Measurements from ENCODE around the gene PACS1.

PACS1 gene

GRCh38 chr11:66042227-66042995 lies 27.7 kb upstream of the PACS1 start:
- TF ChIP-seq CTCF (IDR thresholded peaks at IDR 0.05): no peak
- peaks cover 16% of the 10 kb centered on the region for H3K27me3 ChIP-seq

DNA sequence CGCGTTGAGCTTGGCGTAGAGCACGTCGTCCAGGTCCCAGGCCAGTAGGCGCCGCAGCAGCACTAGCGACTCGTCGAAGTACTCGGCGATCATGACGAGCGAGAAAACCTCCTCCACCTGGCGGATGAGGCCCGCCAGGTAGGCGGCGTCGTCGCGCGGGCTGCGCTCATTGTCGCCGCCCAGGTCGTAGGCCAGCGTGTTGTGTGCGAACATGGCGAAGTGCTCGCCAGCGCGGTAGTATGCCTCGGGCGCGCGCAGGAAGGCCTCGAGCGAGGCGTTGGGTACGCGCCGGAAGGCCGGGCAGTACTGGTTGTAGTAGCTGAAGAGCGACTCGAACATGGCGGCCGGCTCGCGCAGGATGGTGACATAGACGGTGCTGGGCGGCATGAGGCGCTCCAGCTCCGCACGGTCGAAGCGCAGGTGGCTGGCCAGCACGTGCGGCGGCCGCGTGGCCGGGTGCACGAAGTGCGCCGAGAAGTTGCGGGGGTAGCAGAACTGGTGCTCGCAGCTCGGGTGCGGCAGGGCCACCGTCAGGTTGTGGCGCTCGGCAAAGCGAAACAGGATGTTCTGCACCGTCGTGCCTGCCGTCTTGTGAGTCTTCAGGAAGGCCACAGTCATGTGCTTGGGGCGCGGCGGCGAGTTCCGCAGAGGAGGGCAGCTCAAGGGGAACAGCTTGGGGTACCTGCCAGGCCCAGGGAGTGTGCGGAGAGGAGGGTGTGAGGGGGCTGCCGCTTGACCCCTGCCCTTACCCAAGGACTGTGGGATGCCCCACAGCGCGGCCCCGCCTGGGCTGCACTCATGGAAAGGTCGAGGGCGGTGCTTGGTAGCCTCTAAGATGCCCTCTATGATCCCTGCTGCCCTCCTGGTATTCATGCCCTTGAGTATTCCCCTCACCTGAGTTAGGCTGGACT lies 26.8 kb upstream of the PACS1 start:
- Histone ChIP-seq H3K36me3 (no peaks in the 10 kb centered on the region), H3K9me3 (no peaks in the 10 kb centered on the region), H3K4me3 (ENCODE audit: low read depth in 1 of 2, low read length in 1 of 2) (no peak overlapping the region), H3K27me3 (peaks cover 24% of the 10 kb centered on the region), H3K27ac (no peak overlapping the region), H3K4me1 (ENCODE audit: control insufficient read depth in 1 of 2, insufficient read depth in 1 of 2, low read depth in 1 of 2, low read length in 1 of 2) (peaks cover 0 to 7% of the 10 kb centered on the region in 2 experiments)
- TF ChIP-seq CTCF (IDR thresholded peaks at IDR 0.05): no peak

More at GRCh38 chr11:66042227-66042995, 27.7 kb upstream of the PACS1 start:
- H3K9me3 ChIP-seq: no peaks in the 10 kb centered on the region
- peaks cover 0 to 7% of the 10 kb centered on the region in 2 experiments for H3K4me1 ChIP-seq (ENCODE audit: control insufficient read depth in 1 of 2, insufficient read depth in 1 of 2, low read depth in 1 of 2, low read length in 1 of 2)
- H3K36me3 ChIP-seq: no peaks in the 10 kb centered on the region
- no peak overlapping the region for H3K27ac ChIP-seq
- no peak overlapping the region for H3K4me3 ChIP-seq (ENCODE audit: low read depth in 1 of 2, low read length in 1 of 2)

DNA sequence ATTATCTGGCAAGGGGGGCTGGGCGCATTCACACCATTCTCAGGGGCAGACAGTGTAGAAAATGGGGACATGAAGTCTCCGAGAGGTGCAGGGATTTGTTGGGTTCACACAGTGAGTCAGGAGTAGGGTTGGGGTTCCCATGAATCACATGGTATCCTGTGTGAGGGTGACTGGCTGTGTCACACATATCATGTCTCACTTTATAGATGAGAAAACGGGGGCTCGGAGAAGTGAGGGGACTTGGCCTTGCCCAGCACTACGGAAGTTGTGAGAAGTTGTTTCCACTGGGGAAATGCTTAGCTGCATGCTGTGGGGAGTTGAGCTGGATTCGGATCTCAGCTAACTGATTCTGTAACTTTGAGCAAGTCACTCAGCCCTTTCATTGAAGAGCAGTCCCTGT lies 25.3 kb upstream of the PACS1 start:
- Histone ChIP-seq H3K27ac (no peak overlapping the region), H3K27me3 (peaks cover 39% of the 10 kb centered on the region), H3K4me3 (ENCODE audit: low read depth in 1 of 2, low read length in 1 of 2) (no peak overlapping the region), H3K4me1 (ENCODE audit: control insufficient read depth in 1 of 2, insufficient read depth in 1 of 2, low read depth in 1 of 2, low read length in 1 of 2) (peaks cover 0 to 7% of the 10 kb centered on the region in 2 experiments), H3K36me3 (no peaks in the 10 kb centered on the region), H3K9me3 (no peaks in the 10 kb centered on the region)
- no peak for TF ChIP-seq CTCF (IDR thresholded peaks at IDR 0.05)

- H3K9me3 ChIP-seq: no peaks in the 10 kb centered on the region
- H3K27me3 ChIP-seq: peaks cover 42% of the 10 kb centered on the region
- peak; percentile 79 for TF ChIP-seq CTCF (IDR thresholded peaks at IDR 0.05)
- H3K36me3 ChIP-seq: no peaks in the 10 kb centered on the region
- peaks cover 0 to 7% of the 10 kb centered on the region in 2 experiments for H3K4me1 ChIP-seq (ENCODE audit: control insufficient read depth in 1 of 2, insufficient read depth in 1 of 2, low read depth in 1 of 2, low read length in 1 of 2)
- no peak overlapping the region for H3K27ac ChIP-seq
- H3K4me3 ChIP-seq (ENCODE audit: low read depth in 1 of 2, low read length in 1 of 2): no peak overlapping the region
Observed at GRCh38 chr11:66045177-66045639, 24.9 kb upstream of the PACS1 start.

- no peak overlapping the region for H3K27ac ChIP-seq
- no peak for TF ChIP-seq CTCF (IDR thresholded peaks at IDR 0.05)
- H3K9me3 ChIP-seq: no peaks in the 10 kb centered on the region
- H3K4me3 ChIP-seq (ENCODE audit: low read depth in 1 of 2, low read length in 1 of 2): no peak overlapping the region
- peaks cover 42% of the 10 kb centered on the region for H3K27me3 ChIP-seq
- H3K36me3 ChIP-seq: no peaks in the 10 kb centered on the region
- peaks cover 11 to 16% of the 10 kb centered on the region in 2 experiments for H3K4me1 ChIP-seq (ENCODE audit: control insufficient read depth in 1 of 2, insufficient read depth in 1 of 2, low read depth in 1 of 2, low read length in 1 of 2)
Observed at GRCh38 chr11:66046901-66047300, 23.2 kb upstream of the PACS1 start.

Data from neutrophil (primary cell).